ENCODE data around the gene IQSEC1.

- TF ChIP-seq, protein P1, sequence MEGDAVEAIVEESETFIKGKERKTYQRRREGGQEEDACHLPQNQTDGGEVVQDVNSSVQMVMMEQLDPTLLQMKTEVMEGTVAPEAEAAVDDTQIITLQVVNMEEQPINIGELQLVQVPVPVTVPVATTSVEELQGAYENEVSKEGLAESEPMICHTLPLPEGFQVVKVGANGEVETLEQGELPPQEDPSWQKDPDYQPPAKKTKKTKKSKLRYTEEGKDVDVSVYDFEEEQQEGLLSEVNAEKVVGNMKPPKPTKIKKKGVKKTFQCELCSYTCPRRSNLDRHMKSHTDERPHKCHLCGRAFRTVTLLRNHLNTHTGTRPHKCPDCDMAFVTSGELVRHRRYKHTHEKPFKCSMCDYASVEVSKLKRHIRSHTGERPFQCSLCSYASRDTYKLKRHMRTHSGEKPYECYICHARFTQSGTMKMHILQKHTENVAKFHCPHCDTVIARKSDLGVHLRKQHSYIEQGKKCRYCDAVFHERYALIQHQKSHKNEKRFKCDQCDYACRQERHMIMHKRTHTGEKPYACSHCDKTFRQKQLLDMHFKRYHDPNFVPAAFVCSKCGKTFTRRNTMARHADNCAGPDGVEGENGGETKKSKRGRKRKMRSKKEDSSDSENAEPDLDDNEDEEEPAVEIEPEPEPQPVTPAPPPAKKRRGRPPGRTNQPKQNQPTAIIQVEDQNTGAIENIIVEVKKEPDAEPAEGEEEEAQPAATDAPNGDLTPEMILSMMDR (IDR thresholded peaks at IDR 0.05): no peak
- no peak for TF ChIP-seq POLR2AphosphoS5 (IDR thresholded peaks at IDR 0.05)
These were observed 32.0 kb downstream of the IQSEC1 start for GRCh38 chr3:13041113-13041776.

Measured in prostate gland (tissue), 2 donors.